LNCAP (cell line): ENCODE data around the gene CST9L.

ENCODE experiments used
- TF ChIP-seq, protein P1 (sequence below): fragments of 450-650 bp; IDR thresholded peaks from 2 replicates; pipeline ENCODE4 v1.5.1; 2017; ENCODE audit warnings: mild to moderate bottlenecking

Gene CST9L

DNA sequence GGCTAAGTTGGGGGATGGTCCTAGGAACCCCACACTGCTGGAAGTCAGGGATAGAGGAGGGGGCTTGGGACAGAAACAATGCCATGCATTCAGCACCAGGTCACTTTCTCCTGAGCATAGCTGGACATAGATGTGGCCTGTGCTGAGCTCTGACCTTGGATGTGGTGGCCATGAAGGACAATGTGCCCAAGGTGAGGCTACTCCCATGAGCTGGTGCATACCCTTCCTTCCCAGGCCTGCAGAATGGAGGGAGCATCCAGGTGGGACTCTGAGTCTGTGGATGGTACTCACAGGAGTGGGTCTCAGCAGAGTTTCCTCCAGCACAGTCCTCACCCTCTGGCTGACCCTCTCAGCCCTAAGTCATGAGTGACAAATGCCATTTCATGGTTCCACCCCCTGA lies 16.9 kb downstream of the CST9L start:
- TF ChIP-seq, protein P1, sequence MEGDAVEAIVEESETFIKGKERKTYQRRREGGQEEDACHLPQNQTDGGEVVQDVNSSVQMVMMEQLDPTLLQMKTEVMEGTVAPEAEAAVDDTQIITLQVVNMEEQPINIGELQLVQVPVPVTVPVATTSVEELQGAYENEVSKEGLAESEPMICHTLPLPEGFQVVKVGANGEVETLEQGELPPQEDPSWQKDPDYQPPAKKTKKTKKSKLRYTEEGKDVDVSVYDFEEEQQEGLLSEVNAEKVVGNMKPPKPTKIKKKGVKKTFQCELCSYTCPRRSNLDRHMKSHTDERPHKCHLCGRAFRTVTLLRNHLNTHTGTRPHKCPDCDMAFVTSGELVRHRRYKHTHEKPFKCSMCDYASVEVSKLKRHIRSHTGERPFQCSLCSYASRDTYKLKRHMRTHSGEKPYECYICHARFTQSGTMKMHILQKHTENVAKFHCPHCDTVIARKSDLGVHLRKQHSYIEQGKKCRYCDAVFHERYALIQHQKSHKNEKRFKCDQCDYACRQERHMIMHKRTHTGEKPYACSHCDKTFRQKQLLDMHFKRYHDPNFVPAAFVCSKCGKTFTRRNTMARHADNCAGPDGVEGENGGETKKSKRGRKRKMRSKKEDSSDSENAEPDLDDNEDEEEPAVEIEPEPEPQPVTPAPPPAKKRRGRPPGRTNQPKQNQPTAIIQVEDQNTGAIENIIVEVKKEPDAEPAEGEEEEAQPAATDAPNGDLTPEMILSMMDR = no peak

DNA sequence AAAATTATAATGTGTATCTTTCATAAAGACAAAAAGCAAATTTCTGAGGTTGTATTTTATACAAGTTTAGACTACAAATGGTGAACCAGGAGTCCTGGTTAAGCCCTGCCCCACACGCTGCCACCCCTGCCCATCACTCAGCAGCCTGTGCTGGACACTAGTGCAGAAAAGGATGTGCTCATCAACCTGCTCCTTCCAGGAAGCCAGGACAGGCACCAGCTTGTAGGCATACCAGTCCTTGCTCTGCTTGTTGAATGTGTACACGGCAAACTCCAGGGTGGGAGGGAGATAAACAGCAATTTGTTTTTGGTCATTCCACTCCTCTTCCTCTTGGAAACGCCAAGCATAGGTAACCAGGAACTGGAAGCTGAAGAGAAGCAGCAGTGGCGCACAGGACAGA lies 18.1 kb downstream of the CST9L start:
- TF ChIP-seq, protein P1 = no peak

DNA sequence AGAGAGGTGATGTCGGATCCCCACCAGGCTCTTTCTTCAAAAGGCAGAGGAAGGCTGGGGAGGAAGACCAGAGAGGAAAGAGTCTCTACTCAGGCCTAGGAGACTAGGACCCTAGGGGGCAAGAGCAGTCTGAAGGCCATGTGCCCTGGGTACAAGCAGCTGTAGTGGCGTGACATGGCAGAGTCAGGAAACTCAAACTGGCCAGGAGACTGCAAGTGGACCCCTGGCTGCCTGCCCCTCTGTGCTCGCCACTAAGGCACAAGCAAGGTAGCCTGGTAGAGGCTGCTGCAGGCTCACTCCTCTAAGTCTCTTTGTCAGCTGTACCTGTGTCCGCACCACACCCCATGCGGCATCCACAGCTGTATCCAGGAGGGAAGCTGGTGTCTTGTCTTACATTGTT lies 19.9 kb downstream of the CST9L start:
- TF ChIP-seq, protein P1 = no peak

DNA sequence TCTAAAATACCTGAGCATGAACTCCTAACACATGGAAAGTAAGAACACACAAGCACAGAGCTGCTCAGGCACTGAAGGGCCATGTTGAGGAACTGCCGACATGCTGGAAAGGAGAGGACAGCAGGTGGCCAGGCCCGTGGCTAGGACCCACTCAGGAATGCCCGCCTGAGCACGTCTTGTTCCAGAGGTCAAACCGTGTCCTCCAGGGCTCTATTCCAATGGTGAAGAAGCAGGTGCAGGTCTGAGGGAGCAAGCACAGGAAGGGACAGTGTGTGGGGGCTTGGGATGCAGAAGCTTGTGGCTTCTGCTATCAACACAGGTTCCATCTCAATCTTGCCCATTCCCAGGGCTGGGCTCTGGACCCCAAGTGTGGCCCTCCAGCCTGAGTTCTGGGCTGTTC lies 20.7 kb downstream of the CST9L start:
- TF ChIP-seq, protein P1 = no peak

DNA sequence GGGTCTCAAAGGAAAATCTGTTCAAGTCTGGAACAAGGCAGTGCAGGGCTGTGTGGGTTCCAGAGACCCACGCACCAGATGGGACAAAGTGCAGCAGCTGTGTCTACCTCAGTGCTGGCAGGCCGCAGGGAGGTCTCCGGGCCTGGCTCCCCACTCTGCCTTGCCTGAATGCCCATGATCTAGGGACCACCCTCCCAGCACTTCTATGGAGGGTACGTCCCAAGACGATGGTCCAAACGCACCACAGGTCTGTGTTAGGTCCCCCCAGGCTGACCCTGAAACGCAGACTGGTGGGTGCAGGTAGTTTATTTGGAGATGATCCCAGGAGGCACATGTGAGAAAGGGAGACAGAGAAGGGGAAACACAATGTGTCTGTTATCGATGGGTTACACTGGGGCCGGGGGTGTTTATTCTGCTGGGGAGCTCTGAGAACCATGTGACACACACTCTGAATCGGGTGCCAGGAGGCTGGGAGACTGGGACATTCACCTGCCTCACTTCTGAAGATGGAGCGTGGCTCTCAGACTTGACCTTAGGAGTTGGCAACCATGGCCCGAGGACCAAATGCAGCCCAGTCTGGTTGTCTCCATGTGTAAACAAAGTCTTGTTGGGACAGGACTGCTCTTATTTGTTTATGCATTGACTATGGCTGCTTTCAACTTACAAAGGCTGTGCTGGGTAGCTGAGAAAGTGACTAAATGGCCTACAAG lies 21.7 kb downstream of the CST9L start:
- TF ChIP-seq, protein P1 = no peak

DNA sequence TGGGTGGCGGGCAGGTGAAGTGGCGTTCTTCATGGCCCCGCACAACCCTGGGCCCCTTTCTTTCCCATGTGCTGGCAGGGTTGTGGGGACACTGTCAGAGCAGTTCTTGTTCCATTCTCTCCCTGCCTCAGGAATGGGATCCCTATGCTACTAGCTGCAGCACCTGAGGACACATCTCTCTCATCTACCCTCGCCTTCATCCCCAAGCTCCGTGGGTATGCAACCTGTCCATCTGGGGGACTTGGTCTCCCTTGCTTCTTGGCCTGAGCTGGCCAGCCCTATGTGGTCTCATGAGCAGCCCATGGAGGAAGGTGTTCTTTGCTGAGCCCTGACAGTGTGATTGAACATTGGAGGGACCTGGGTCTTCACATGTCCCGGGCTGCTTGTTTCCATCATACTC lies 24.2 kb downstream of the CST9L start:
- TF ChIP-seq, protein P1 = no peak

DNA sequence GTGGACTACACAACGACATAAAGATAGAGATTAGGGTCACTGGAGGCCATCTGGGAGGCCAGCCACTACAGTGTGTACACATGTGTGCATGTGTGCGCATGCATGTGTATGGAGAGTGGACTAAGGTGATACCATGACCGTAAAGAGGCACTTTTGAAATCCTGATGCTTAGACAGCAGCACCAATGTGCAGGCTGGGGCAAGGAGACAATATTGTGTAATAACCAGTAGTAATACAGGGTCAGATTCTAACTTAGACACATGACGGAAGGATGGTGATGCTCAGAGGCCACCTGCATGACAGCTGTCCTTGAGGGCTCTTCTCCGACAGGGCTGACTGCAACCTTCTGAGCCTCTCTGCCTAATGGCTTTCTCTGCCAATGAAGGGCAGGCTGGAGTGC lies 25.5 kb downstream of the CST9L start:
- TF ChIP-seq, protein P1 = no peak

DNA sequence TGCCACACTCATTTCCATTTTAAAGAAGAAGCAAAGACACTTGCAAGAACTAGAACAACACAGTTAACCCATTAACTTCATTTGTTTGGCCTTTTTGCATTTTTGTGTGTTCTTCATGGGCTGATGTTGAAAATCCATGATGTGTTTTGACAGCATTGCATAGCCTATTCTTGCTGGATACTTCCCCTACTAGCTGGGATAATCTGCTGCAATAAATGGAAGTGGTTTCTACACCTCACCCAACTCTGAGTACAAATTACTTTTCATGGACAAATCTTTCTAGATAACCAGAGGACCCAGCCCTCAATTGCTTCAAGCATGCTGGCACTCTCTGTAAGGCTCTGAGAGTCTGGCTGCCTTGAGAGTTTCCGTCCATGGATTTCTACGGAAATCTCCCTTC lies 26.5 kb downstream of the CST9L start:
- TF ChIP-seq, protein P1 = no peak
